BJ (cell line): ENCODE data around the gene EXPH5. TPM values are rescaled to one million over a fixed set of nuclear protein-coding genes. Genes with fewer than 3 reads are reported as not detected.
A peak's percentile ranks its signal among the peaks of the same experiment; 100 is the strongest.

Source experiments
- CTCF ChIA-PET: fragments of 350-600 bp; formaldehyde crosslinking; extraction: SDS; loops from one replicate; lab custom pipeline; 2021; ENCODE audit warnings: antibody characterized with exemption, inconsistent platforms; lab: Yijun Ruan, JAX
- POLR2A ChIA-PET: fragments of 300-600 bp; sonication (Branson Sonifier 250); formaldehyde crosslinking; extraction: SDS; loops from one replicate; lab custom pipeline; 2021; ENCODE audit warnings: antibody characterized with exemption; lab: Charles Lee
- DNase-seq: peaks from one replicate; pipeline ENCODE4 v3.0.0-alpha.2; 2011; ENCODE audit warnings: low read depth
- H3K27me3 ChIP-seq: 2 replicates; pipeline ENCODE4 v1.6.0; 2011; ENCODE audit warnings: low read length; ENCODE audit not compliant: control insufficient read depth, insufficient read depth
- H3K36me3 ChIP-seq: 2 replicates; pipeline ENCODE4 v1.5.1; 2011; ENCODE audit warnings: low read length; ENCODE audit not compliant: control insufficient read depth, insufficient read depth
- H3K4me3 ChIP-seq: 2 replicates; pipeline ENCODE4 v1.5.1; 2011; ENCODE audit warnings: low read depth, mild to moderate bottlenecking, control low read depth, low read length
- polyA plus RNA-seq: library from polyadenylated mRNA; depleted of rRNA; stranded (reverse); fragments of >200 nt; gene quantifications from 2 replicates; pipeline ENCODE4 v1.2.3, GENCODE V29; 2011
- TF ChIP-seq, protein P1 (sequence below): IDR thresholded peaks from 2 replicates; pipeline ENCODE4 v1.5.1; 2011; ENCODE audit warnings: low read depth, mild to moderate bottlenecking, control low read depth, inconsistent platforms, low read length, moderate library complexity; ENCODE audit not compliant: insufficient read depth

Gene EXPH5
- polyA plus RNA-seq, 1 experiment: 0.38 TPM

DNA sequence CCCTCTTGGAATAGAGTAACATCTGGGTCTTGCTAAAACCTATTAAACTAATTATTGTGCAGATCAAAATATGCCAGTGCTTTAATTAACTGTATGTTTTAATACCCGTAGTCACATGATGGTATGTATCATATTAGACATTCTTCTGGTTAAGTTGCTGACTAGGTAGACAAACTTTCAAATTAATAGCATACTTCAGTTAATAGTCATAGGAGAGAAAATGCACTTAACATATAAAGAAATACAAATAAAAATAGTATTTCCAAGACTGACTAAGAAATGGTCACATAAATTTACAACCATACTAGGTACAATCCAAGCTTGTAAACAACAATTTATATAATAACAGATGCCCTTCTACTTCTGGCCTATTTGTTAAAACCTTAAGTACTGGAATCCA is 7.6 kb upstream of the EXPH5 start:
- no peaks in the 10 kb centered on the region for H3K36me3 ChIP-seq
- peak; percentile 53 for DNase-seq
- ChIA-PET CTCF (interaction anchor here (1.1 kb wide), 1 partner anchor 31 kb away, joined by 5 read pairs; no protein-coding TSS in a partner anchor), POLR2A (no interaction called here)
- H3K4me3 ChIP-seq: no peak overlapping the region
- TF ChIP-seq, protein P1, sequence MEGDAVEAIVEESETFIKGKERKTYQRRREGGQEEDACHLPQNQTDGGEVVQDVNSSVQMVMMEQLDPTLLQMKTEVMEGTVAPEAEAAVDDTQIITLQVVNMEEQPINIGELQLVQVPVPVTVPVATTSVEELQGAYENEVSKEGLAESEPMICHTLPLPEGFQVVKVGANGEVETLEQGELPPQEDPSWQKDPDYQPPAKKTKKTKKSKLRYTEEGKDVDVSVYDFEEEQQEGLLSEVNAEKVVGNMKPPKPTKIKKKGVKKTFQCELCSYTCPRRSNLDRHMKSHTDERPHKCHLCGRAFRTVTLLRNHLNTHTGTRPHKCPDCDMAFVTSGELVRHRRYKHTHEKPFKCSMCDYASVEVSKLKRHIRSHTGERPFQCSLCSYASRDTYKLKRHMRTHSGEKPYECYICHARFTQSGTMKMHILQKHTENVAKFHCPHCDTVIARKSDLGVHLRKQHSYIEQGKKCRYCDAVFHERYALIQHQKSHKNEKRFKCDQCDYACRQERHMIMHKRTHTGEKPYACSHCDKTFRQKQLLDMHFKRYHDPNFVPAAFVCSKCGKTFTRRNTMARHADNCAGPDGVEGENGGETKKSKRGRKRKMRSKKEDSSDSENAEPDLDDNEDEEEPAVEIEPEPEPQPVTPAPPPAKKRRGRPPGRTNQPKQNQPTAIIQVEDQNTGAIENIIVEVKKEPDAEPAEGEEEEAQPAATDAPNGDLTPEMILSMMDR: no peak
- no peaks in the 10 kb centered on the region for H3K27me3 ChIP-seq

DNA sequence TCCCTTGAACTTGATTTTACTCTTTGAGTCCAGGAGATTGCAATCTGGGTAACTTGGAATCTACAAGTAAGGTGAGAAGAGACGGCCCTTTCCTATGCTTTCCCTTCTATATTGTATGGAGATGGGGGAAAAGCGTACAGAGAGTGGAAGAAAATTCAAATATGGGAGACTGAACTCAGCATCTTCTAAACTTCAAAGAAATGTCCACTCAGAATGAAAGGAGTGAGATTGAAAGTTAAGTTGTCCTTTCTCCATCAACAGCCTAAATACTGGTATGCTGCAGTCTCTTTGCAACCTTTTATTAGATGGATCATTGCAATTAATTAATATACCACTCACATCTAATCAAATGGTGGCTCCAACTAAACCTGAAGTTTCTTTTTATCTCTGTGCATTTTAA is 6.4 kb upstream of the EXPH5 start:
- no peak overlapping the region for H3K4me3 ChIP-seq
- TF ChIP-seq, protein P1: no peak
- ChIA-PET CTCF (no interaction called here), POLR2A (no interaction called here)
- DNase-seq: no peak
- no peaks in the 10 kb centered on the region for H3K36me3 ChIP-seq
- no peaks in the 10 kb centered on the region for H3K27me3 ChIP-seq

DNA sequence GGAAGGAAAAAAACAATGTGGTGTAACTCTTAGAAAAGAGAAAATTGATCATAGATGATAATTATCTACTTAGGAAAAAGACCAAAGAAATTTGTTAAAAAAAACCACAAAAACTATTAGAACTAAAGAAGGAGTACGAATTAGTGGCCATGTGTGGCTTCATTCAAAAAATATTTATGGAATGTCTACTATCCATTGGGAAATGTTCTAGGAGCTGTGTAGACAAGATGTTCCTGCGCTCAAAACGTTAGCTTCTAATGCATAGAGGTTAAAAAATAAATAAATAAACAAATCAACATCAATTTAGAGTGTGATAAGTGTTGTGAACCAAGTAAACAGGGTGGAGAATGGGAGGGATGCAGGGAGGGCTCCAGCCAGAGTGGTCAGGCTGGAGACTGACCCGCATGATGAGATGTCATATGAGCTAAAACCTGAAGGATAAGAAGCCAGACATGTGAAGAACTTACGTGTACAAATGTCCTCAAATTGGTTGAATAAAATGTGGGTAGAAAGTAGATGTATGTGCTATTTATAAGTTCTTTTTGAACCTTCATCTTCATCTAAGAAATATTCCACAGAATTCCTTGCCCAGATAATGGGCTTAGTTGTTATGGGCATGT is 4.3 kb upstream of the EXPH5 start:
- no peak for DNase-seq
- TF ChIP-seq, protein P1: no peak
- CTCF ChIA-PET: interaction anchor here (0.7 to 1.2 kb wide), 2 partner anchors 14 to 138 kb away, joined by 3 to 5 read pairs; no protein-coding TSS in a partner anchor
- H3K27me3 ChIP-seq: no peaks in the 10 kb centered on the region
- H3K4me3 ChIP-seq: no peak overlapping the region
- POLR2A ChIA-PET: interaction anchor here (0.6 kb wide), 1 partner anchor 14 kb away, joined by 3 read pairs; no protein-coding TSS in a partner anchor
- no peaks in the 10 kb centered on the region for H3K36me3 ChIP-seq

DNA sequence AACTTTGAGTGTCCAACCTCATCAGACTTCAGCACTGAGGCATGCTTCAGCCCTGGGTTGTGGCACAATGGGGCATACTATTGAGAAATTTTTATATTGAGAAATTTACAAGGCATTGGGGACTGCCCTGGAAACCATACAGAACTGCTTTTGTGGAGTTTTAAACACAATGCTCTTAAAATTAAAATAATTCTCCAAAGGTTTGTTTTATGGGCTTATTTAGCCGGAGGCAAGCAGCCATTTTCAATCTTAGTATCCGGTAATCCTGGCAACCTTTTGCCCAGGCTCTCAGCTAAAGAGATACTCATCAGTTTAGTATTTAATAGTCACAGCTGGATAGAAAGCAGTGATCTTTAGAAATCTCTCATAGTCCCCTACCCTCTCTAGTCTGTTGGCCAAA is 3.1 kb upstream of the EXPH5 start:
- TF ChIP-seq, protein P1: no peak
- H3K36me3 ChIP-seq: no peaks in the 10 kb centered on the region
- ChIA-PET POLR2A (no interaction called here), CTCF (no interaction called here)
- no peaks in the 10 kb centered on the region; the same call in 1 of the 2 replicates for H3K27me3 ChIP-seq
- no peak overlapping the region for H3K4me3 ChIP-seq
- DNase-seq: no peak

DNA sequence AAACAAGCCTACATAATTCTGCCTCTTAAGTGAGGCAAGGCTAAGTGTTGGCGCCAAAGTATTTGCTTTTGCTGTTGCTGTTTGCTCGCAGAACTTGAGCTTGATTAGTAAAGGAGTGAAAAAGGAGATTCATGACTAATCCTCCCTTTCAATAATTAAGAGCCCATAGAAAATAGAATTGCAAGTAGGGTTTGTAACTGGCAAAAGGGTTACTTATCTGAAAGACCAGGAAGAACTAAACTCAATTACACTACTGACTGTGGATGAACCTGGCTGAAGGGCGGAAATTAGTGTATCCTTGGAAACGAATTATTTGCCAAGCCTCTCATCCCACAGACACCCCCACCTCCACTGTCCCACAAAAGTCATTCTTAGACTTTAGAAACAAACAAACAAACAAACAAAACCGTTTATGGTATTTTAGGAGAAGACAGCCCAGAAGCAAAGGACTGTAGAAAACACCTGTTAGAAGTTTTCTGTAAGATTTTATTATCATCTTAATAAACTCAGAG is 411 bp upstream of the EXPH5 start:
- H3K27me3 ChIP-seq: no peaks in the 10 kb centered on the region; the same call in 1 of the 2 replicates
- DNase-seq: no peak
- CTCF ChIA-PET: interaction anchor here (0.7 to 1.2 kb wide), 2 partner anchors 54 to 476 kb away, joined by 3 to 5 read pairs; no protein-coding TSS in a partner anchor
- TF ChIP-seq, protein P1: no peak
- POLR2A ChIA-PET: no interaction called here
- H3K4me3 ChIP-seq: peak overlapping the region; percentile 68
- no peaks in the 10 kb centered on the region for H3K36me3 ChIP-seq
